Activated CD4-positive, alpha-beta memory T cell treated with anti-CD3 and anti-CD28 coated beads, Interleukin-2, amount 10 ng/mL, durations not matched to agents 7 days and 5 days (primary cell): Measurements from ENCODE around the gene DNAI2. TPM values are rescaled to one million over a fixed set of nuclear protein-coding genes. Genes with fewer than 3 reads are reported as not detected.

Experiments
- CTCF ChIA-PET: fragments of 350-600 bp; sonication (Branson Sonifier 250); formaldehyde crosslinking; loops from one replicate; lab custom pipeline; 2021; ENCODE audit warnings: antibody characterized with exemption, inconsistent platforms; lab: Charles Lee
- POLR2A ChIA-PET: fragments of 350-600 bp; sonication (Branson Sonifier 250); formaldehyde crosslinking; loops from one replicate; lab custom pipeline; 2021; ENCODE audit warnings: antibody characterized with exemption; lab: Charles Lee
- DNase-seq: peaks from one replicate; pipeline ENCODE4 v3.0.0-alpha.2; 2020
- H3K27ac Mint-ChIP-seq: one replicate; pipeline ENCODE4 v1.8.0; 2021; ENCODE audit warnings: mild to moderate bottlenecking, mixed read lengths
- H3K27me3 Mint-ChIP-seq: one replicate; pipeline ENCODE4 v1.8.0; 2021; ENCODE audit warnings: mixed read lengths
- H3K36me3 Mint-ChIP-seq: one replicate; pipeline ENCODE4 v1.8.0; 2021; ENCODE audit warnings: low read depth, mixed read lengths
- H3K4me1 Mint-ChIP-seq: one replicate; pipeline ENCODE4 v1.8.0; 2021; ENCODE audit warnings: mixed read lengths
- H3K4me3 Mint-ChIP-seq: one replicate; pipeline ENCODE4 v1.8.0; 2021; ENCODE audit warnings: mild to moderate bottlenecking, mixed read lengths
- H3K9me3 Mint-ChIP-seq: one replicate; pipeline ENCODE4 v1.8.0; 2021; ENCODE audit warnings: mixed read lengths
- total RNA-seq, 2 experiments: library from RNA; stranded (reverse); gene quantifications; one replicate each; pipeline ENCODE4 v1.2.3, GENCODE V29; 2021

Gene DNAI2
- total RNA-seq, 2 experiments from 2014 or later = 2.5 to 3.1 TPM

DNA sequence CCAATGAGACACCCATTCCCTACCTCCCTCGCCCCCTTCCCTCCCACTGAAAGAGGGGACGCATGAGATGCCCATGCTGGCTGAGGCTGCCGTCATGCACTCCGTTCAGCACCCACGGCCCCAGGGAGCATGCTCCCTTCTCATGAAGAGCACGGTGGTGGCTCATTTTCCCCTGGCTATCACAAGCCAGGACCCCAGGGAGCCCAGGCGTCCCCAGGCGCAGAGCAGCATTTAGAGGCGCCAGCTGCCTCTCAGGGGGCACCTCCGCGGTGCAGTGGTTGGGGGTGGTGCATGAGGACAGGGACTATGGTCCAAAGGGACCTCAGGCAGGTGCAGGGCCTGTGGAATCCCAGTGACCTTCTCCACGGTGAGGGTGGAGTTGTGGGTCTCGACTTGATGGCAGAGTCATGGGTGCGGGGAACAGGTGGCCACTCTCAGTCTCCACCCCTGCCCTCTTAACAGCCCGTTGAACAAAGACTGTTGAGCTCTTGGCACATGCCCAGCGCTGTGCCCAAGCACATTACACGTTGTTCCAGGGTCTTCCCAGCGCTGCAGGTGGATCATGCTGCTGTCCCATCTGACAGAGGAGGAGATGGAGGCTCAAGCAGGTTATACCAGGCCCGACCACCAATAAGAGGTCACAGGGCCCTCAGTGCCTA, 65.6 kb downstream of the DNAI2 start:
- H3K4me3 Mint-ChIP-seq = no peak overlapping the region
- no peak overlapping the region for H3K27ac Mint-ChIP-seq
- DNase-seq = no peak
- peaks cover 3% of the 10 kb centered on the region for H3K4me1 Mint-ChIP-seq
- no peaks in the 10 kb centered on the region for H3K9me3 Mint-ChIP-seq
- H3K27me3 Mint-ChIP-seq = peaks cover 7% of the 10 kb centered on the region
- no peaks in the 10 kb centered on the region for H3K36me3 Mint-ChIP-seq
- ChIA-PET POLR2A (no interaction called here), CTCF (no interaction called here)

DNA sequence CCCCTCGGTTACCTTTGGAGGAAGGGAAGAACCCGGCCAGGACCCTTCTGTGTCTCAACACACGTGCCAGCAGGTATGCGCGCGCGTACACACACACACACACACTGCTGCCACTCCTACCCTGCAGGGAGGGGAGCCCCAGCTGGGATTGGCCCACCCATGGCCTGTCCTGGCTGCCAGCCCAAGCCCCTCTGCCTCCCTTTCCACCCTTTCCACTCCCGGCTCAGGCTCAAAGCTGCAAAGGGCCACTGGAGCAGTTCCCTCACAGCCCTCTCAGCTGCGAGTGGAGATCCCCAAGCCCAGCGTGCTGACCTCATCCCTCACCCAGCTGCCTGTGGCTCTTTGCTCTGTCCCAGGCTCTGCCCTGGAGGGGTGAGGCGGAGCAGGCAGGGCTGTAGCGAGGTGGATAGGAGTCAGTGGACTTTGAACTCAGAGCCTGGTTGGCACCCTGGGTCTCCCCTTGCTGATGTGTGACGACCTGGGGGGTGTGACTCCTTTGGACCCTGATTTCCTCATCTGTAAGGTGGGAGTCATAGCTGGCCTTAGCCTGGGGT, 66.5 kb downstream of the DNAI2 start:
- CTCF ChIA-PET = no interaction called here
- Mint-ChIP-seq H3K9me3 (no peaks in the 10 kb centered on the region), H3K36me3 (no peaks in the 10 kb centered on the region), H3K27ac (no peak overlapping the region), H3K4me1 (no peaks in the 10 kb centered on the region), H3K4me3 (no peak overlapping the region), H3K27me3 (peaks cover 7% of the 10 kb centered on the region)
- POLR2A ChIA-PET = no interaction called here
- DNase-seq = no peak

DNA sequence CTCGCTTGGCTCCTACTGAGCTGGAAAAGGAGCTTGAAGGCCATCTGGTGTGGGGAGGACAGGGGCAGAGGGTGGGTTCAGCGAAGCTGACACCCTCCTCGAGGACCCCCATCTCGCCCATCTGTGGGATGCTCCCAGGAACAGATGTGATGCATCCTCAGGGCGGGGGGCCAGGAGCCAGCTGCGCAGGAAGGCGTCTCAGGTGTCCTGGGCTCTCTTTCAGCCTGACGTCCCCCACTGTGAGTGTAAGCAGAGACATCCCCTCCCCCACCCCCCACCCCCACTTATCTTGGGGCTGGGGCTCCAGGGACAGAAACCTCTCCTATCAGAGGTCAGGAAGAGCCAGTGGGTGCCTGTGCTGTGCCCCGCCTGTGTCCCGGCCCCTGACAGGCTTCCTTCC, 68.2 kb downstream of the DNAI2 start:
- Mint-ChIP-seq H3K27me3 (peaks cover 5% of the 10 kb centered on the region), H3K27ac (no peak overlapping the region), H3K36me3 (no peaks in the 10 kb centered on the region), H3K4me1 (no peaks in the 10 kb centered on the region), H3K4me3 (no peak overlapping the region), H3K9me3 (no peaks in the 10 kb centered on the region)
- CTCF ChIA-PET = no interaction called here
- no peak for DNase-seq
- POLR2A ChIA-PET = no interaction called here

- Mint-ChIP-seq H3K36me3 (no peaks in the 10 kb centered on the region), H3K4me3 (no peak overlapping the region), H3K9me3 (no peaks in the 10 kb centered on the region), H3K4me1 (no peaks in the 10 kb centered on the region), H3K27ac (no peak overlapping the region), H3K27me3 (peaks cover 3% of the 10 kb centered on the region)
- DNase-seq = no peak
- POLR2A ChIA-PET = no interaction called here
- CTCF ChIA-PET = no interaction called here
Measured at GRCh38 chr17:74343121-74343520, 69.1 kb downstream of the DNAI2 start.

GRCh38 chr17:74343526-74344284, 69.7 kb downstream of the DNAI2 start:
- POLR2A ChIA-PET = no interaction called here
- CTCF ChIA-PET = no interaction called here
- H3K27me3 Mint-ChIP-seq = peaks cover 6% of the 10 kb centered on the region
- H3K27ac Mint-ChIP-seq = no peak overlapping the region
- no peaks in the 10 kb centered on the region for H3K9me3 Mint-ChIP-seq
- no peaks in the 10 kb centered on the region for H3K4me1 Mint-ChIP-seq
- H3K4me3 Mint-ChIP-seq = no peak overlapping the region
- no peaks in the 10 kb centered on the region for H3K36me3 Mint-ChIP-seq
- no peak for DNase-seq

DNA sequence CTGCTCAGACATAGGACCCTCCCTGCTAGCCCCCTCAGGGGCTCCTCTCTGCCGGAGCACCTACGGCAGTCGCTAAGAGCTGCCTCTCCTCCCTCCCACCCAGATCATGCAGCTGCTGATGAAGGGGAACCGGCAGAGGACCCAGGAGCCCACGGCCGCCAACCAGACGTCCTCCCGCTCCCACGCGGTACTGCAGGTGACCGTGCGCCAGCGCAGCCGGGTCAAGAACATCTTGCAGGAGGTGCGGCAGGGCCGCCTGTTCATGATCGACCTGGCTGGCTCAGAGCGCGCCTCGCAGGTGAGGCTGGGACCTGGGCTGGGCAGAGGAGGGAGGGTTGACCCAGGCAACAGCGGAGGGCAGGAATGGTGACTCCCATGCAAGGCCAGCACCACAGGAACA, 70.6 kb downstream of the DNAI2 start:
- Mint-ChIP-seq H3K27ac (no peak overlapping the region), H3K4me1 (no peaks in the 10 kb centered on the region), H3K27me3 (peaks cover 9% of the 10 kb centered on the region), H3K4me3 (no peak overlapping the region), H3K36me3 (no peaks in the 10 kb centered on the region), H3K9me3 (no peaks in the 10 kb centered on the region)
- no peak for DNase-seq
- POLR2A ChIA-PET = no interaction called here
- CTCF ChIA-PET = interaction anchor here (0.7 kb wide), 1 partner anchor 14 kb away, joined by 3 read pairs; no protein-coding TSS in a partner anchor

- H3K9me3 Mint-ChIP-seq = no peaks in the 10 kb centered on the region
- H3K27ac Mint-ChIP-seq = no peak overlapping the region
- CTCF ChIA-PET = interaction anchor here (0.7 kb wide), 1 partner anchor 15 kb away, joined by 3 read pairs; no protein-coding TSS in a partner anchor
- POLR2A ChIA-PET = no interaction called here
- H3K4me3 Mint-ChIP-seq = no peak overlapping the region
- no peak for DNase-seq
- H3K36me3 Mint-ChIP-seq = no peaks in the 10 kb centered on the region
- no peaks in the 10 kb centered on the region for H3K4me1 Mint-ChIP-seq
- peaks cover 14% of the 10 kb centered on the region for H3K27me3 Mint-ChIP-seq
Measured at GRCh38 chr17:74345433-74346241, 71.6 kb downstream of the DNAI2 start.

DNA sequence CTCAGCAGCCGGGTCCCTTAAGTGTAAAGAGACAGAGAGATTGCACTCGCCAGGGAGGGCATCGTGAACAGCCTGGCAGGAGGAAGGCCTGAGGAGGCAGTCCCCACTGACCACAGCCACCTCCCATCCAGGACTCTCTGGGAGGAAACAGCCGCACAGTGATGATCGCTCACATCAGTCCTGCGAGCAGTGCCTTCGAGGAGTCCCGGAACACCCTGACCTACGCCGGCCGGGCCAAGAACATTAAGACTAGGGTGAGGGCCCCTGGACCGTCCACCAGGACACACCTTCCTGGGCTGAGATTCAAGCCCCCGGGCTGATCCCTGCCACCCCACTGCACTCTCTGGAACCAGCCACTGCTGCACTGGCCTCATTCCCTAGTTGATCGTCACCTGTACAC, 73.6 kb downstream of the DNAI2 start:
- Mint-ChIP-seq H3K27ac (no peak overlapping the region), H3K4me3 (no peak overlapping the region), H3K36me3 (no peaks in the 10 kb centered on the region), H3K9me3 (no peaks in the 10 kb centered on the region), H3K4me1 (no peaks in the 10 kb centered on the region), H3K27me3 (peaks cover 26% of the 10 kb centered on the region)
- ChIA-PET POLR2A (no interaction called here), CTCF (interaction anchor here (0.7 to 1.2 kb wide), 3 partner anchors 18 to 42 kb away, joined by 3 read pairs; no protein-coding TSS in a partner anchor)
- no peak for DNase-seq

- Mint-ChIP-seq H3K4me3 (no peak overlapping the region), H3K27me3 (peaks cover 39% of the 10 kb centered on the region), H3K36me3 (no peaks in the 10 kb centered on the region), H3K9me3 (no peaks in the 10 kb centered on the region), H3K4me1 (peaks cover 3% of the 10 kb centered on the region), H3K27ac (no peak overlapping the region)
- ChIA-PET POLR2A (no interaction called here), CTCF (interaction anchor here (8.9 kb wide), 1 partner anchor 44 kb away, joined by 75 read pairs; no protein-coding TSS in a partner anchor)
- DNase-seq = no peak
Measured at GRCh38 chr17:74349120-74349519, 75.1 kb downstream of the DNAI2 start.

GRCh38 chr17:74350486-74350885, 76.5 kb downstream of the DNAI2 start:
- no peak for DNase-seq
- H3K4me3 Mint-ChIP-seq = no peak overlapping the region
- no peak overlapping the region for H3K27ac Mint-ChIP-seq
- POLR2A ChIA-PET = no interaction called here
- H3K27me3 Mint-ChIP-seq = peaks cover 53% of the 10 kb centered on the region
- CTCF ChIA-PET = interaction anchor here (3.3 to 8.9 kb wide), 2 partner anchors 18 to 46 kb away, joined by 20 to 75 read pairs; partner anchors contain the start of gene GPR142
- no peaks in the 10 kb centered on the region for H3K36me3 Mint-ChIP-seq
- no peaks in the 10 kb centered on the region for H3K9me3 Mint-ChIP-seq
- H3K4me1 Mint-ChIP-seq = peaks cover 4% of the 10 kb centered on the region

DNA sequence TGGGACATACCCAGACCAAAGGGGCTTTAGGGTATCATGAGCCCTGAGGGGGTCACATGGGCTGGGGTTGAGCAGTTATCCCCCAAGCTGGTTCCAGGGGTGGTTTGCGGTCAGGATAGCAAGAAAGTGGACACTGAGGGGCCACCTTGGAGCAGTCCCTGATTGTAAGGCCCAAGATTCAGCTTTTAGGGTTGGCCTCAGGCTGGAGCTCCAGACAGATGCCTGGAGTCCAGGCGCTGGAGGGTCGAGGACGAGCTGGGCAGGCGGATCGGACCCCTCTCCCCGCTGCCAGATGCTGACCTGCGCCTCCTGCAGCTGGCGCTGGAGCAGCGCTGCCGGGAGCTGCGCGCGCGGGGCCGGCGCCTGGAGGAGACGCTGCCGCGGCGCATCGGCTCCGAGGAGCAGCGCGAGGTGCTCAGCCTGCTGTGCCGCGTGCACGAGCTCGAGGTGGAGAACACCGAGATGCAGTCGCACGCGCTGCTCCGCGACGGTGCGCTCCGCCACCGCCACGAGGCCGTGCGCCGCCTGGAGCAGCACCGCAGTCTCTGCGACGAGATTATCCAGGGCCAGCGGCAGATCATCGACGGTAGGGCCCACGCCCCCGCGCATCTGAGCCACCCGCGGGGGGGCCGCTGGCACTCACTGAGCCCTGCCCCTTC, 77.6 kb downstream of the DNAI2 start:
- Mint-ChIP-seq H3K4me1 (peaks cover 4% of the 10 kb centered on the region), H3K4me3 (no peak overlapping the region), H3K9me3 (no peaks in the 10 kb centered on the region), H3K27me3 (peaks cover 61% of the 10 kb centered on the region), H3K36me3 (no peaks in the 10 kb centered on the region), H3K27ac (no peak overlapping the region)
- DNase-seq = no peak
- POLR2A ChIA-PET = interaction anchor here (0.9 to 1.4 kb wide), 2 partner anchors 23 to 140 kb away, joined by 3 read pairs; no protein-coding TSS in a partner anchor
- CTCF ChIA-PET = interaction anchor here (0.9 to 8.9 kb wide), 10 partner anchors 11 to 140 kb away, joined by 3 to 75 read pairs (median 6); partner anchors contain the start of genes GPR142 and TTYH2

DNA sequence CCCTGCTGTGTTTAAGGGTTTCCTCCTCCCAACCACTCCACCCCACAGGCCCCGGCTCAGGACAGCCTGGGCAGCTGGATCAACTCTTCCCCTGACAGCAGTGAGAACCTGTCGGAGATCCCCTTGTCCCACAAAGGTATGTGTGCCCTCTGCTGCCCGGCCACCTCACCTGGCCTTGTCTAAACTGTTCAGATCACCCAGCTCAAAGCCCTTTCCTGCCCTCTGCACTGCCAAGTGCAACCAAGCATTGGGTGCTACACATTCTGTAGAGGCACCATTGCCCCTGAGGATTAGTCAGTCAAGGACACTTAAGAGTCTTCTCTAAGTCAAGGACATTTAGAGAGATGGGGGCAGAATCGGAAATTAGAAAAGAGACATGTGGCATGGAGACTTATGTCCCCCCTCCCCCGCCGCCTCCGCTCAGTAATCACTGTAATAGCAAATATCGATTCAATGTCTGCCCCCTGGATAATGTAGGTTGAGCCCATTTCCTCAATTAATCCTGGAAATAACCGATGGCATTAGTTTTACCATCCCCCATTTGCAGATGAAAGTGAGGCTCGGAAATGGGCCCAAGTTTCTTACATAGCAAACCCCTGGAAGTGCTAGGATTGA, 79.5 kb downstream of the DNAI2 start:
- no peak overlapping the region for H3K27ac Mint-ChIP-seq
- ChIA-PET POLR2A (no interaction called here), CTCF (interaction anchor here (0.5 to 8.9 kb wide), 13 partner anchors 9 to 151 kb away, joined by 3 to 75 read pairs (median 6); partner anchors contain the start of genes CD300A, GPR142 and TTYH2)
- no peaks in the 10 kb centered on the region for H3K36me3 Mint-ChIP-seq
- peaks cover 7% of the 10 kb centered on the region for H3K4me1 Mint-ChIP-seq
- no peaks in the 10 kb centered on the region for H3K9me3 Mint-ChIP-seq
- peaks cover 67% of the 10 kb centered on the region for H3K27me3 Mint-ChIP-seq
- H3K4me3 Mint-ChIP-seq = no peak overlapping the region
- DNase-seq = no peak
